ENCODE results near the gene MAB21L4.

MAB21L4 gene

GRCh38 chr2:240888130-240888889, 7.6 kb downstream of the MAB21L4 start:
- DNase-seq, result no peak
- H3K4me3 ChIP-seq (ENCODE audit: low read depth, low read length), result no peak overlapping the region
- H3K9me3 ChIP-seq, result no peaks in the 10 kb centered on the region
- H3K27me3 ChIP-seq, result no peaks in the 10 kb centered on the region
- no peak for TF ChIP-seq CTCF (IDR thresholded peaks at IDR 0.05; ENCODE audit: low read depth, low read length)
- H3K36me3 ChIP-seq, result no peaks in the 10 kb centered on the region
- H3K4me1 ChIP-seq, result no peaks in the 10 kb centered on the region

GRCh38 chr2:240887631-240888030, 8.3 kb downstream of the MAB21L4 start:
- DNase-seq, result no peak
- Histone ChIP-seq H3K4me3 (ENCODE audit: low read depth, low read length) (no peak overlapping the region), H3K4me1 (no peaks in the 10 kb centered on the region)

GRCh38 chr2:240886678-240887609, 9.0 kb downstream of the MAB21L4 start:
- TF ChIP-seq CTCF (IDR thresholded peaks at IDR 0.05; ENCODE audit: low read depth, low read length), result no peak
- H3K4me3 ChIP-seq (ENCODE audit: low read depth, low read length), result no peak overlapping the region
- H3K36me3 ChIP-seq, result no peaks in the 10 kb centered on the region
- H3K9me3 ChIP-seq, result no peaks in the 10 kb centered on the region
- no peaks in the 10 kb centered on the region for H3K27me3 ChIP-seq
- DNase-seq, result peak; percentile 7
- no peaks in the 10 kb centered on the region for H3K4me1 ChIP-seq

More at GRCh38 chr2:240887631-240888030, 8.3 kb downstream of the MAB21L4 start:
- no peaks in the 10 kb centered on the region for H3K36me3 ChIP-seq
- no peaks in the 10 kb centered on the region for H3K9me3 ChIP-seq
- H3K27me3 ChIP-seq, result no peaks in the 10 kb centered on the region
- no peak for TF ChIP-seq CTCF (IDR thresholded peaks at IDR 0.05; ENCODE audit: low read depth, low read length)

- H3K4me3 ChIP-seq (ENCODE audit: low read depth, low read length), result no peak overlapping the region
- H3K4me1 ChIP-seq, result no peaks in the 10 kb centered on the region
- H3K36me3 ChIP-seq, result no peaks in the 10 kb centered on the region
- H3K27me3 ChIP-seq, result no peaks in the 10 kb centered on the region
- no peak for TF ChIP-seq CTCF (IDR thresholded peaks at IDR 0.05; ENCODE audit: low read depth, low read length)
- H3K9me3 ChIP-seq, result no peaks in the 10 kb centered on the region
- DNase-seq, result no peak
Measured at GRCh38 chr2:240886023-240886565, 9.9 kb downstream of the MAB21L4 start.

- no peaks in the 10 kb centered on the region for H3K27me3 ChIP-seq
- H3K4me1 ChIP-seq, result no peaks in the 10 kb centered on the region
- H3K36me3 ChIP-seq, result no peaks in the 10 kb centered on the region
- DNase-seq, result no peak
- no peaks in the 10 kb centered on the region for H3K9me3 ChIP-seq
- H3K4me3 ChIP-seq (ENCODE audit: low read depth, low read length), result no peak overlapping the region
- no peak for TF ChIP-seq CTCF (IDR thresholded peaks at IDR 0.05; ENCODE audit: low read depth, low read length)
Measured at GRCh38 chr2:240885566-240885965, 10.4 kb downstream of the MAB21L4 start.

Measured in BE2C (cell line).